Adrenal gland (tissue), 5 donors: ENCODE results near the gene SMIM24.

ENCODE experiments used
- POLR2A ChIP-seq, 2 donors: fragments of 450-650 bp; IDR thresholded peaks; one replicate each; pipeline ENCODE4 v1.6.1; 2017; ENCODE audit warnings: antibody characterized with exemption in 2 of 2, mild to moderate bottlenecking in 2 of 2, moderate library complexity in 1 of 2
- TF ChIP-seq, protein P1 (sequence below), 6 experiments: fragments of 450-650 bp in 4 of 6; fragments of 200-600 bp in 2 of 6; sonication (generic) in 1 of 6; IDR thresholded peaks; 1 replicate in 5 of 6; 2 replicates in 1 of 6; pipeline versions ENCODE4 v1.5.1 to v1.8.0; 2016 to 2021; ENCODE audit warnings: antibody characterized with exemption in 6 of 6, mild to moderate bottlenecking in 2 of 6, moderate library complexity in 1 of 6
- donor health status: DM: no; HTN: no; CAD: no.

DNA sequence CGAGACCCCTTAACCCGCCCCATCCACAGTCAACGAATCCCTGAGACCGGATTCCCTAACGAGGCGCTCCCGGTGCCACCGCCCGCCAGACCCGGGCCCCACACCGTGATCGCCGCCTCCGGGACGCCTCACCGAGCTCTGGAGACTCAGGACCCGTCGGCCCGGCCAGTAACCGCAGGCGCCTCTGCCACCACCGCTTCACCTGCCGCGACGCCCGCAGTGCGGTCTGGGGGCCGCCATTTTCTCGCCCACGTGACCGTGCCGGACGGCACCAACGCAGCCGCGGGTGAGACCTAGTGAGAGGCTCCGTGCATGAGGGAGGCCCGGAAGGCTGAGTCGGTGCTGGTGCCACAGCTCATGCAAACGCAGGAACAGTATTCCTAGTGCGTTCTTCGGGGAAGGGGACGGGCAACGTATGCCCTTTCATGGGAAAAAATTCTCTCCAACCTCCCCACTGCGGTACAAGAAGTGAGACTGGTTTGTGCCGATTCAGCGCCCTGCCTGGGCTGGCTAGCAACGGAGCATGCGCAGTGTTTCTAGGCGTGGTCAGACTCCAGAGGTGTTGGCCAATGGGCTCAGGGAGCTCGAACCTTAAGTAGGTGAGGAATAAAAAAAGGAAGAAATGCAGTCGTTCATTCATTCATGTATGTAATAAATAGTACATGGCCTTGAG, 20.2 kb upstream of the SMIM24 start, which contains the start of gene DOHH:
- TF ChIP-seq, protein P1, sequence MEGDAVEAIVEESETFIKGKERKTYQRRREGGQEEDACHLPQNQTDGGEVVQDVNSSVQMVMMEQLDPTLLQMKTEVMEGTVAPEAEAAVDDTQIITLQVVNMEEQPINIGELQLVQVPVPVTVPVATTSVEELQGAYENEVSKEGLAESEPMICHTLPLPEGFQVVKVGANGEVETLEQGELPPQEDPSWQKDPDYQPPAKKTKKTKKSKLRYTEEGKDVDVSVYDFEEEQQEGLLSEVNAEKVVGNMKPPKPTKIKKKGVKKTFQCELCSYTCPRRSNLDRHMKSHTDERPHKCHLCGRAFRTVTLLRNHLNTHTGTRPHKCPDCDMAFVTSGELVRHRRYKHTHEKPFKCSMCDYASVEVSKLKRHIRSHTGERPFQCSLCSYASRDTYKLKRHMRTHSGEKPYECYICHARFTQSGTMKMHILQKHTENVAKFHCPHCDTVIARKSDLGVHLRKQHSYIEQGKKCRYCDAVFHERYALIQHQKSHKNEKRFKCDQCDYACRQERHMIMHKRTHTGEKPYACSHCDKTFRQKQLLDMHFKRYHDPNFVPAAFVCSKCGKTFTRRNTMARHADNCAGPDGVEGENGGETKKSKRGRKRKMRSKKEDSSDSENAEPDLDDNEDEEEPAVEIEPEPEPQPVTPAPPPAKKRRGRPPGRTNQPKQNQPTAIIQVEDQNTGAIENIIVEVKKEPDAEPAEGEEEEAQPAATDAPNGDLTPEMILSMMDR (IDR thresholded peaks at IDR 0.05), result no peak
- peak; percentile 44 to 47 for TF ChIP-seq POLR2A (IDR thresholded peaks at IDR 0.05)
